BJ (cell line): ENCODE measurements around the gene CHST11. TPM values are rescaled to one million over a fixed set of nuclear protein-coding genes. Genes with fewer than 3 reads are reported as not detected.

Experiments
- CTCF ChIA-PET: fragments of 350-600 bp; formaldehyde crosslinking; extraction: SDS; loops from one replicate; lab custom pipeline; 2021; ENCODE audit warnings: antibody characterized with exemption, inconsistent platforms; lab: Yijun Ruan, JAX
- POLR2A ChIA-PET: fragments of 300-600 bp; sonication (Branson Sonifier 250); formaldehyde crosslinking; extraction: SDS; loops from one replicate; lab custom pipeline; 2021; ENCODE audit warnings: antibody characterized with exemption; lab: Charles Lee
- DNase-seq: peaks from one replicate; pipeline ENCODE4 v3.0.0-alpha.2; 2011; ENCODE audit warnings: low read depth
- H3K27me3 ChIP-seq: 2 replicates; pipeline ENCODE4 v1.6.0; 2011; ENCODE audit warnings: low read length; ENCODE audit not compliant: control insufficient read depth, insufficient read depth
- H3K36me3 ChIP-seq: 2 replicates; pipeline ENCODE4 v1.5.1; 2011; ENCODE audit warnings: low read length; ENCODE audit not compliant: control insufficient read depth, insufficient read depth
- H3K4me3 ChIP-seq: 2 replicates; pipeline ENCODE4 v1.5.1; 2011; ENCODE audit warnings: low read depth, mild to moderate bottlenecking, control low read depth, low read length
- CTCF ChIP-seq: IDR thresholded peaks from 2 replicates; pipeline ENCODE4 v1.5.1; 2011; ENCODE audit warnings: low read depth, mild to moderate bottlenecking, control low read depth, inconsistent platforms, low read length, moderate library complexity; ENCODE audit not compliant: insufficient read depth
- polyA plus RNA-seq: library from polyadenylated mRNA; depleted of rRNA; stranded (reverse); fragments of >200 nt; gene quantifications from 2 replicates; pipeline ENCODE4 v1.2.3, GENCODE V29; 2011

Gene CHST11
- polyA plus RNA-seq, 1 experiment, result 7.3 TPM

- DNase-seq, result no peak
- H3K36me3 ChIP-seq, result no peaks in the 10 kb centered on the region
- TF ChIP-seq CTCF, result no peak
- ChIA-PET CTCF (interaction anchor here (1.4 kb wide), 1 partner anchor 17 kb away, joined by 5 read pairs; no protein-coding TSS in a partner anchor), POLR2A (no interaction called here)
- no peak overlapping the region for H3K4me3 ChIP-seq
- no peaks in the 10 kb centered on the region for H3K27me3 ChIP-seq
Observed at GRCh38 chr12:104683831-104684503, 227.2 kb downstream of the CHST11 start.

GRCh38 chr12:104684884-104685283 is 228.1 kb downstream of the CHST11 start:
- TF ChIP-seq CTCF, result no peak
- DNase-seq, result no peak
- H3K36me3 ChIP-seq, result no peaks in the 10 kb centered on the region
- POLR2A ChIA-PET, result no interaction called here
- CTCF ChIA-PET, result interaction anchor here (1.4 kb wide), 1 partner anchor 18 kb away, joined by 5 read pairs; no protein-coding TSS in a partner anchor
- no peaks in the 10 kb centered on the region for H3K27me3 ChIP-seq
- H3K4me3 ChIP-seq, result no peak overlapping the region

- CTCF ChIA-PET, result interaction anchor here (0.6 kb wide), 1 partner anchor 15 kb away, joined by 3 read pairs; no protein-coding TSS in a partner anchor
- no peak for DNase-seq
- POLR2A ChIA-PET, result no interaction called here
- no peaks in the 10 kb centered on the region for H3K36me3 ChIP-seq
- no peak overlapping the region for H3K4me3 ChIP-seq
- H3K27me3 ChIP-seq, result no peaks in the 10 kb centered on the region
- TF ChIP-seq CTCF, result no peak
Observed at GRCh38 chr12:104685366-104685765, 228.6 kb downstream of the CHST11 start.

GRCh38 chr12:104686196-104686595 is 229.4 kb downstream of the CHST11 start:
- CTCF ChIA-PET, result interaction anchor here (0.9 to 1.5 kb wide), 2 partner anchors 9 to 191 kb away, joined by 3 read pairs; no protein-coding TSS in a partner anchor
- POLR2A ChIA-PET, result no interaction called here
- TF ChIP-seq CTCF, result no peak

GRCh38 chr12:104687823-104688573 is 231.2 kb downstream of the CHST11 start:
- Histone ChIP-seq H3K4me3 (no peak overlapping the region), H3K27me3 (no peaks in the 10 kb centered on the region), H3K36me3 (no peaks in the 10 kb centered on the region)
- ChIA-PET POLR2A (no interaction called here), CTCF (interaction anchor here (1.0 to 1.3 kb wide), 2 partner anchors 10 to 11 kb away, joined by 3 to 6 read pairs; no protein-coding TSS in a partner anchor)
- TF ChIP-seq CTCF, result no peak
- DNase-seq, result no peak

More at GRCh38 chr12:104686196-104686595, 229.4 kb downstream of the CHST11 start:
- Histone ChIP-seq H3K4me3 (no peak overlapping the region), H3K27me3 (no peaks in the 10 kb centered on the region), H3K36me3 (no peaks in the 10 kb centered on the region)
- DNase-seq, result no peak
